Measurements from ENCODE around the gene GPR37. TPM values are rescaled to one million over a fixed set of nuclear protein-coding genes. Genes with fewer than 3 reads are reported as not detected.

Gene GPR37
- total and polyA plus RNA-seq, 4 experiments from 2014 or later = not detected

DNA sequence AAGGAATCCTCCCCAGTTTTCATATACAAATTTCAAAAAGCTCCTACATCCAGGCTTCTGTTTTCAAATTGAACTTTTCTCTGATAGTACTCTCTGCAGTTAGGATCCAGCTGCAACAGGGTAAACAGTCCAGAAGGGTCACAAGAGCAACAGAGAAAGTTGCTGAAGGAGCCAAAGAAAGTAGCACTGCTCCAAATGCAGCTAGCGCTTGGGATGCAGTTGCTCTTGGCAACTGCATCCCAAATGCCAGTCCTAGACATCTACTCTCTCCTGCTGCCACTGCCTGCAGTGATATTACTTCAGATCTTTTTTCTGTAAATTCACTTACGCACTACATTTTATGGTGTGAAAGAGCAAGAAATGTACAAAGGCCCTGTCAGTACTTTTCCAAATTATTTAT lies 14.6 kb downstream of the GPR37 start:
- POLR2A ChIA-PET (ENCODE audit: partially characterized antibody) = no interaction called here
- H3K36me3 ChIP-seq (ENCODE audit: insufficient read depth, low read length) = no peaks in the 10 kb centered on the region
- Mint-ChIP-seq H3K4me3 (no peak overlapping the region), H3K4me1 (no peaks in the 10 kb centered on the region), H3K9me3 (no peaks in the 10 kb centered on the region), H3K27me3 (peaks cover 0 to 4% of the 10 kb centered on the region in 2 donors), H3K36me3 (no peaks in the 10 kb centered on the region), H3K27ac (no peak overlapping the region)
- H3K27ac ChIP-seq (ENCODE audit: low read depth, low read length) = no peak overlapping the region
- CTCF ChIA-PET (ENCODE audit: partially characterized antibody) = no interaction called here
- H3K9me3 ChIP-seq (ENCODE audit: control insufficient read depth in 1 of 2, low read length in 2 of 2) = no peaks in the 10 kb centered on the region
- no peaks in the 10 kb centered on the region for H3K27me3 ChIP-seq (ENCODE audit: insufficient read depth, low read length)
- no peak for DNase-seq
- intact Hi-C loops (cut with micrococcal nuclease) = no loop called here
- no peaks in the 10 kb centered on the region for H3K4me1 ChIP-seq (ENCODE audit: insufficient read depth, low read length)
- H3K4me3 ChIP-seq (ENCODE audit: low read length in 2 of 2) = no peak overlapping the region

DNA sequence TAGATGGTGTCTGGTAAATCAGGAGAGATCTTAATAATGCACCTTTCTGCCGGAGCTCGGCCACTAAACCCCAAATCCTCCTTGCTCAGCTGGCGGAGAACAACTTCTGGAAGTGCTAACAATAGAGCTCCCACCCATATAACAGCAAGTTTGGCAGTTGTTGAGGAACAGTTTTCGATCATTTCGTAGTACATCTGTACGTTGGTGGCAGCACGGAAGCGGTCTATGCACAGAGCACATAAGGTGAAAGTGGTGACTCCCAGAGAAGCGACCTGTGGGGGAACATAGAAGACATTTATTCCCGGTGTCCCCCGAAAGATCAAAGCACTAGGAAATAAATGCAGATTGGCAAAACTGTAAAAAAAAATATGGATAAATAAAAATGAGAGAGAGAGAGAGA lies 18.5 kb downstream of the GPR37 start:
- DNase-seq = no peak
- Histone ChIP-seq H3K9me3 (ENCODE audit: control insufficient read depth in 1 of 2, low read length in 2 of 2) (no peaks in the 10 kb centered on the region), H3K4me3 (ENCODE audit: low read length in 2 of 2) (no peak overlapping the region), H3K4me1 (ENCODE audit: insufficient read depth, low read length) (no peaks in the 10 kb centered on the region), H3K27me3 (ENCODE audit: insufficient read depth, low read length) (no peaks in the 10 kb centered on the region), H3K36me3 (ENCODE audit: insufficient read depth, low read length) (no peaks in the 10 kb centered on the region), H3K27ac (ENCODE audit: low read depth, low read length) (no peak overlapping the region)
- no peak overlapping the region for H3K27ac Mint-ChIP-seq
- no peaks in the 10 kb centered on the region for H3K9me3 Mint-ChIP-seq
- ChIA-PET POLR2A (ENCODE audit: partially characterized antibody) (no interaction called here), CTCF (ENCODE audit: partially characterized antibody) (no interaction called here)
- H3K4me3 Mint-ChIP-seq = no peak overlapping the region
- H3K27me3 Mint-ChIP-seq = peaks cover 2 to 4% of the 10 kb centered on the region in 2 donors
- intact Hi-C loops (cut with micrococcal nuclease) = no loop called here
- no peaks in the 10 kb centered on the region for H3K36me3 Mint-ChIP-seq
- H3K4me1 Mint-ChIP-seq = no peaks in the 10 kb centered on the region

GRCh38 chr7:124738639-124739038 lies 27.0 kb downstream of the GPR37 start:
- Mint-ChIP-seq H3K4me1 (no peaks in the 10 kb centered on the region), H3K27me3 (no peaks in the 10 kb centered on the region), H3K9me3 (peaks cover 0 to 2% (median 0%) of the 10 kb centered on the region in 8 donors), H3K27ac (no peak overlapping the region), H3K4me3 (no peak overlapping the region), H3K36me3 (no peaks in the 10 kb centered on the region)
- ChIA-PET POLR2A (ENCODE audit: partially characterized antibody) (no interaction called here), CTCF (ENCODE audit: partially characterized antibody) (no interaction called here)
- H3K36me3 ChIP-seq (ENCODE audit: insufficient read depth, low read length) = no peaks in the 10 kb centered on the region
- no peak for DNase-seq
- no peaks in the 10 kb centered on the region for H3K4me1 ChIP-seq (ENCODE audit: insufficient read depth, low read length)
- intact Hi-C loops (cut with micrococcal nuclease) = no loop called here
- H3K9me3 ChIP-seq (ENCODE audit: control insufficient read depth in 1 of 2, low read length in 2 of 2) = no peaks in the 10 kb centered on the region
- no peak overlapping the region for H3K27ac ChIP-seq (ENCODE audit: low read depth, low read length)
- H3K4me3 ChIP-seq (ENCODE audit: low read length in 2 of 2) = no peak overlapping the region
- H3K27me3 ChIP-seq (ENCODE audit: insufficient read depth, low read length) = no peaks in the 10 kb centered on the region

- no peaks in the 10 kb centered on the region for H3K27me3 Mint-ChIP-seq
- Histone ChIP-seq H3K4me1 (ENCODE audit: insufficient read depth, low read length) (no peaks in the 10 kb centered on the region), H3K27ac (ENCODE audit: low read depth, low read length) (no peak overlapping the region), H3K27me3 (ENCODE audit: insufficient read depth, low read length) (no peaks in the 10 kb centered on the region), H3K36me3 (ENCODE audit: insufficient read depth, low read length) (no peaks in the 10 kb centered on the region), H3K9me3 (ENCODE audit: control insufficient read depth in 1 of 2, low read length in 2 of 2) (no peaks in the 10 kb centered on the region), H3K4me3 (ENCODE audit: low read length in 2 of 2) (no peak overlapping the region)
- H3K4me3 Mint-ChIP-seq = no peak overlapping the region
- H3K9me3 Mint-ChIP-seq = peaks cover 0 to 2% (median 0%) of the 10 kb centered on the region in 8 donors
- no peaks in the 10 kb centered on the region for H3K4me1 Mint-ChIP-seq
- CTCF ChIA-PET (ENCODE audit: partially characterized antibody) = no interaction called here
- DNase-seq = no peak
- no peaks in the 10 kb centered on the region for H3K36me3 Mint-ChIP-seq
- H3K27ac Mint-ChIP-seq = no peak overlapping the region
- POLR2A ChIA-PET (ENCODE audit: partially characterized antibody) = no interaction called here
- intact Hi-C loops (cut with micrococcal nuclease) = no loop called here
Measured at GRCh38 chr7:124737760-124738300, 27.8 kb downstream of the GPR37 start.

GRCh38 chr7:124728610-124729009 lies 37.0 kb downstream of the GPR37 start:
- H3K36me3 Mint-ChIP-seq = no peaks in the 10 kb centered on the region

GRCh38 chr7:124724507-124725192 lies 40.9 kb downstream of the GPR37 start:
- CTCF ChIA-PET (ENCODE audit: partially characterized antibody) = no interaction called here
- H3K4me1 Mint-ChIP-seq = no peaks in the 10 kb centered on the region
- no peak overlapping the region for H3K4me3 ChIP-seq (ENCODE audit: low read length in 2 of 2)
- no peak for DNase-seq
- no peaks in the 10 kb centered on the region for H3K9me3 ChIP-seq (ENCODE audit: control insufficient read depth in 1 of 2, low read length in 2 of 2)
- no peaks in the 10 kb centered on the region for H3K36me3 ChIP-seq (ENCODE audit: insufficient read depth, low read length)
- H3K4me1 ChIP-seq (ENCODE audit: insufficient read depth, low read length) = no peaks in the 10 kb centered on the region
- peaks cover 0 to 1% of the 10 kb centered on the region in 2 donors for H3K27me3 Mint-ChIP-seq
- H3K27ac ChIP-seq (ENCODE audit: low read depth, low read length) = no peak overlapping the region
- H3K27ac Mint-ChIP-seq = no peak overlapping the region
- peaks cover 0 to 1% (median 0%) of the 10 kb centered on the region in 8 donors for H3K9me3 Mint-ChIP-seq
- POLR2A ChIA-PET (ENCODE audit: partially characterized antibody) = no interaction called here
- H3K36me3 Mint-ChIP-seq = no peaks in the 10 kb centered on the region
- intact Hi-C loops (cut with micrococcal nuclease) = no loop called here
- no peak overlapping the region for H3K4me3 Mint-ChIP-seq
- H3K27me3 ChIP-seq (ENCODE audit: insufficient read depth, low read length) = no peaks in the 10 kb centered on the region

More at GRCh38 chr7:124728610-124729009, 37.0 kb downstream of the GPR37 start:
- Histone ChIP-seq H3K4me1 (ENCODE audit: insufficient read depth, low read length) (no peaks in the 10 kb centered on the region), H3K27ac (ENCODE audit: low read depth, low read length) (no peak overlapping the region), H3K4me3 (ENCODE audit: low read length in 2 of 2) (no peak overlapping the region), H3K36me3 (ENCODE audit: insufficient read depth, low read length) (no peaks in the 10 kb centered on the region), H3K27me3 (ENCODE audit: insufficient read depth, low read length) (no peaks in the 10 kb centered on the region), H3K9me3 (ENCODE audit: control insufficient read depth in 1 of 2, low read length in 2 of 2) (no peaks in the 10 kb centered on the region)
- ChIA-PET CTCF (ENCODE audit: partially characterized antibody) (no interaction called here), POLR2A (ENCODE audit: partially characterized antibody) (no interaction called here)
- no peak for DNase-seq
- H3K4me1 Mint-ChIP-seq = no peaks in the 10 kb centered on the region
- H3K27me3 Mint-ChIP-seq = peaks cover 0 to 1% of the 10 kb centered on the region in 2 donors
- H3K9me3 Mint-ChIP-seq = peaks cover 0 to 1% (median 0%) of the 10 kb centered on the region in 8 donors
- H3K4me3 Mint-ChIP-seq = no peak overlapping the region
- intact Hi-C loops (cut with micrococcal nuclease) = no loop called here
- H3K27ac Mint-ChIP-seq = no peak overlapping the region

DNA sequence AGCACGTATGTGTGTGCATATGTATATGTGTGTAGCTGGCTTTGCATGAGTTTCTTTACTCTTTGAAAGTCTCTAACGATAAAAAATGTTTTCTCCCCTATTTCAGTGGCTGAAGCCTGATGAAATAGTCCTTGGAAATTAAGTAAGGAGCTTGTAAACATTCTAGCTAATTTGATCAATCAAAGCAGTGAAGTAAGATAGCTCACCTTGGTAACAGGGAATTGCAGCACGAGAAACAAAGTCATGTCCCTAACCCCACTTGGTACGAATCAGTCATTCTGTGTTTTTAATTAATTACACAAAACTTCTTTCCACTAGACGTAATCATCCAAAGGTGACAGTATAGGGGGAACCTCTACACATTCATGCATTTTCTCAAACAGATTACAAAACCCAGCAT lies 41.5 kb downstream of the GPR37 start:
- intact Hi-C loops (cut with micrococcal nuclease) = no loop called here
- Histone ChIP-seq H3K9me3 (ENCODE audit: control insufficient read depth in 1 of 2, low read length in 2 of 2) (no peaks in the 10 kb centered on the region), H3K27ac (ENCODE audit: low read depth, low read length) (no peak overlapping the region), H3K36me3 (ENCODE audit: insufficient read depth, low read length) (no peaks in the 10 kb centered on the region), H3K27me3 (ENCODE audit: insufficient read depth, low read length) (no peaks in the 10 kb centered on the region), H3K4me1 (ENCODE audit: insufficient read depth, low read length) (no peaks in the 10 kb centered on the region), H3K4me3 (ENCODE audit: low read length in 2 of 2) (no peak overlapping the region)
- H3K9me3 Mint-ChIP-seq = peaks cover 0 to 1% (median 0%) of the 10 kb centered on the region in 8 donors
- POLR2A ChIA-PET (ENCODE audit: partially characterized antibody) = no interaction called here
- H3K4me3 Mint-ChIP-seq = no peak overlapping the region
- H3K27me3 Mint-ChIP-seq = peaks cover 0 to 1% of the 10 kb centered on the region in 2 donors
- no peaks in the 10 kb centered on the region for H3K4me1 Mint-ChIP-seq
- DNase-seq = no peak
- CTCF ChIA-PET (ENCODE audit: partially characterized antibody) = no interaction called here
- H3K36me3 Mint-ChIP-seq = no peaks in the 10 kb centered on the region
- H3K27ac Mint-ChIP-seq = no peak overlapping the region
